ENCODE results near the gene RUSC1. TPM values are rescaled to one million over a fixed set of nuclear protein-coding genes. Genes with fewer than 3 reads are reported as not detected.

Gene RUSC1
- total RNA-seq, 1 experiment from 2014 or later: 48.4 TPM

- no peak for TF ChIP-seq CTCF (IDR thresholded peaks at IDR 0.05; ENCODE audit: unreplicated experiment)
- DNase-seq: no peak
- Mint-ChIP-seq H3K36me3 (ENCODE audit: insufficient read depth, unreplicated experiment) (no peaks in the 10 kb centered on the region), H3K9me3 (ENCODE audit: low read depth, unreplicated experiment) (no peaks in the 10 kb centered on the region), H3K4me3 (ENCODE audit: low read depth, unreplicated experiment) (no peak overlapping the region), H3K4me1 (ENCODE audit: low read depth, unreplicated experiment) (no peaks in the 10 kb centered on the region), H3K27me3 (ENCODE audit: unreplicated experiment) (peaks cover 42% of the 10 kb centered on the region), H3K27ac (ENCODE audit: unreplicated experiment) (no peak overlapping the region)
- no TSS peak for BruUV-seq (replicated peaks)
- CTCF ChIA-PET: interaction anchor here (0.6 kb wide), 1 partner anchor 22 kb away, joined by 5 read pairs; no protein-coding TSS in a partner anchor
- intact Hi-C loops (cut with micrococcal nuclease; ENCODE audit: unreplicated experiment): no loop called here
These were observed 23.3 kb upstream of the RUSC1 start for GRCh38 chr1:155297384-155297783.

GRCh38 chr1:155300024-155300423 lies 20.7 kb upstream of the RUSC1 start:
- no peaks in the 10 kb centered on the region for H3K9me3 Mint-ChIP-seq (ENCODE audit: low read depth, unreplicated experiment)

GRCh38 chr1:155300553-155301329 lies 20.0 kb upstream of the RUSC1 start:
- Mint-ChIP-seq H3K27me3 (ENCODE audit: unreplicated experiment) (peaks cover 26% of the 10 kb centered on the region), H3K4me3 (ENCODE audit: low read depth, unreplicated experiment) (no peak overlapping the region), H3K4me1 (ENCODE audit: low read depth, unreplicated experiment) (peaks cover 20% of the 10 kb centered on the region), H3K36me3 (ENCODE audit: insufficient read depth, unreplicated experiment) (no peaks in the 10 kb centered on the region), H3K9me3 (ENCODE audit: low read depth, unreplicated experiment) (no peaks in the 10 kb centered on the region), H3K27ac (ENCODE audit: unreplicated experiment) (no peak overlapping the region)
- TF ChIP-seq CTCF (IDR thresholded peaks at IDR 0.05; ENCODE audit: unreplicated experiment): no peak
- intact Hi-C loops (cut with micrococcal nuclease; ENCODE audit: unreplicated experiment): no loop called here
- no TSS peak for BruUV-seq (replicated peaks)
- DNase-seq: no peak
- CTCF ChIA-PET: no interaction called here

More at GRCh38 chr1:155300024-155300423, 20.7 kb upstream of the RUSC1 start:
- Mint-ChIP-seq H3K27ac (ENCODE audit: unreplicated experiment) (no peak overlapping the region), H3K4me3 (ENCODE audit: low read depth, unreplicated experiment) (no peak overlapping the region), H3K27me3 (ENCODE audit: unreplicated experiment) (peaks cover 33% of the 10 kb centered on the region), H3K4me1 (ENCODE audit: low read depth, unreplicated experiment) (peaks cover 15% of the 10 kb centered on the region), H3K36me3 (ENCODE audit: insufficient read depth, unreplicated experiment) (no peaks in the 10 kb centered on the region)
- DNase-seq: no peak
- no peak for TF ChIP-seq CTCF (IDR thresholded peaks at IDR 0.05; ENCODE audit: unreplicated experiment)
- intact Hi-C loops (cut with micrococcal nuclease; ENCODE audit: unreplicated experiment): no loop called here
- CTCF ChIA-PET: no interaction called here
- BruUV-seq (replicated peaks): no TSS peak

GRCh38 chr1:155301342-155301841 lies 19.3 kb upstream of the RUSC1 start, which contains the start of gene PKLR:
PKLR (minus strand) TSS chr1:155301438; CDS start chr1:155301395, 43 bp downstream.
- intact Hi-C loops (cut with micrococcal nuclease; ENCODE audit: unreplicated experiment): no loop called here

More at GRCh38 chr1:155301342-155301841, 19.3 kb upstream of the RUSC1 start, which contains the start of gene PKLR:
- no peak for DNase-seq
- Mint-ChIP-seq H3K36me3 (ENCODE audit: insufficient read depth, unreplicated experiment) (no peaks in the 10 kb centered on the region), H3K4me1 (ENCODE audit: low read depth, unreplicated experiment) (peaks cover 25% of the 10 kb centered on the region), H3K9me3 (ENCODE audit: low read depth, unreplicated experiment) (no peaks in the 10 kb centered on the region), H3K27me3 (ENCODE audit: unreplicated experiment) (peaks cover 19% of the 10 kb centered on the region), H3K4me3 (ENCODE audit: low read depth, unreplicated experiment) (no peak within 1 kb of the TSS), H3K27ac (ENCODE audit: unreplicated experiment) (no peak within 1 kb of the TSS)
- BruUV-seq (replicated peaks): no TSS peak
- TF ChIP-seq CTCF (IDR thresholded peaks at IDR 0.05; ENCODE audit: unreplicated experiment): no peak
- CTCF ChIA-PET: interaction anchor here (0.6 kb wide), 1 partner anchor 82 kb away, joined by 3 read pairs; no protein-coding TSS in a partner anchor

Data from Calu3 (cell line).